ENCODE results near the gene COL6A1.
"Not testable (repeated sequence)": the region's sequence is repeated elsewhere in the genome, so short reads cannot be mapped to it uniquely, and the experiment has no call there.

- TF ChIP-seq CTCF (conservative IDR thresholded peaks at IDR 0.05; ENCODE audit: low read depth, low read length); EZH2 (IDR thresholded peaks at IDR 0.05; ENCODE audit: borderline replicate concordance, low read depth, low read length, poor library complexity, severe bottlenecking): not testable (repeated sequence)
Measured at GRCh38 chr21:45975667-45976409, 5.7 kb upstream of the COL6A1 start.
